Smooth muscle cell (in vitro differentiated cells): ENCODE data around the gene SHISA7. TPM values are rescaled to one million over a fixed set of nuclear protein-coding genes. Genes with fewer than 3 reads are reported as not detected.

Source experiments
- DNase-seq: peaks from one replicate; lab custom pipeline; 2025; ENCODE audit not compliant: unreplicated experiment; lab: John Stamatoyannopoulos, UW
- H2AFZ ChIP-seq: fragments of 200-600 bp; sonication (generic); 2 replicates; pipeline ENCODE4 v1.6.0; 2016; ENCODE audit warnings: antibody characterized with exemption, low read depth, mild to moderate bottlenecking
- H3F3A ChIP-seq: fragments of 200-600 bp; sonication (generic); 2 replicates; pipeline ENCODE4 v1.6.0; 2017; ENCODE audit warnings: antibody characterized with exemption, low read depth
- H3K27ac ChIP-seq: fragments of 200-600 bp; sonication (generic); 2 replicates; pipeline ENCODE4 v1.5.1; 2016; ENCODE audit warnings: low read depth, mild to moderate bottlenecking
- H3K27me3 ChIP-seq: fragments of 200-600 bp; sonication (generic); 2 replicates; pipeline ENCODE4 v1.6.1; 2016; ENCODE audit warnings: low read depth, mild to moderate bottlenecking
- H3K36me3 ChIP-seq: fragments of 200-600 bp; sonication (generic); 2 replicates; pipeline ENCODE4 v1.5.1; 2016; ENCODE audit warnings: low read depth
- H3K4me1 ChIP-seq: fragments of 200-600 bp; sonication (generic); 2 replicates; pipeline ENCODE4 v1.5.1; 2016; ENCODE audit warnings: low read depth
- H3K4me2 ChIP-seq: fragments of 200-600 bp; sonication (generic); 2 replicates; pipeline ENCODE4 v1.6.0; 2016; ENCODE audit warnings: mild to moderate bottlenecking
- H3K4me3 ChIP-seq: fragments of 200-600 bp; sonication (generic); 2 replicates; pipeline ENCODE4 v1.5.1; 2016; ENCODE audit warnings: mild to moderate bottlenecking
- H3K79me2 ChIP-seq: fragments of 200-600 bp; sonication (generic); 2 replicates; pipeline ENCODE4 v1.6.0; 2016; ENCODE audit warnings: low read depth, mild to moderate bottlenecking
- H3K9ac ChIP-seq: fragments of 200-600 bp; sonication (generic); 2 replicates; pipeline ENCODE4 v1.6.0; 2016; ENCODE audit warnings: low read depth
- H3K9me3 ChIP-seq: fragments of 200-600 bp; sonication (generic); replicated peaks from 2 replicates; pipeline ENCODE4 v1.5.1; 2016; ENCODE audit warnings: low read depth
- H4K20me1 ChIP-seq: fragments of 200-600 bp; sonication (generic); 2 replicates; pipeline ENCODE4 v1.6.0; 2016; ENCODE audit warnings: low read depth
- WGBS: methylation state at CpG from one replicate; pipeline ENCODE4 v1.1.7; 2016; ENCODE audit warnings: low lambda C conversion rate; 5-methylcytosine and 5-hydroxymethylcytosine counted together
- polyA plus RNA-seq: library from polyadenylated mRNA; unstranded; fragments of >200 nt; fragmentation: Nextera tagmentation; extraction: Ambion mirVana; gene quantifications from 2 replicates; pipeline ENCODE4 v1.2.1, GENCODE V29; 2016
- total RNA-seq: library from RNA; depleted of rRNA; stranded (reverse); fragments of >200 nt; gene quantifications from 2 replicates; pipeline ENCODE4 v1.2.3, GENCODE V29; 2014
- TF ChIP-seq, protein P1 (sequence below): fragments of 200-600 bp; sonication (generic); IDR thresholded peaks from 2 replicates; pipeline ENCODE4 v1.5.1; 2017; ENCODE audit warnings: borderline replicate concordance, mild to moderate bottlenecking, antibody characterized with exemption; ENCODE audit not compliant: insufficient read depth, poor library complexity, severe bottlenecking

SHISA7 gene
- total and polyA plus RNA-seq, 2 experiments from 2014 or later = not detected

DNA sequence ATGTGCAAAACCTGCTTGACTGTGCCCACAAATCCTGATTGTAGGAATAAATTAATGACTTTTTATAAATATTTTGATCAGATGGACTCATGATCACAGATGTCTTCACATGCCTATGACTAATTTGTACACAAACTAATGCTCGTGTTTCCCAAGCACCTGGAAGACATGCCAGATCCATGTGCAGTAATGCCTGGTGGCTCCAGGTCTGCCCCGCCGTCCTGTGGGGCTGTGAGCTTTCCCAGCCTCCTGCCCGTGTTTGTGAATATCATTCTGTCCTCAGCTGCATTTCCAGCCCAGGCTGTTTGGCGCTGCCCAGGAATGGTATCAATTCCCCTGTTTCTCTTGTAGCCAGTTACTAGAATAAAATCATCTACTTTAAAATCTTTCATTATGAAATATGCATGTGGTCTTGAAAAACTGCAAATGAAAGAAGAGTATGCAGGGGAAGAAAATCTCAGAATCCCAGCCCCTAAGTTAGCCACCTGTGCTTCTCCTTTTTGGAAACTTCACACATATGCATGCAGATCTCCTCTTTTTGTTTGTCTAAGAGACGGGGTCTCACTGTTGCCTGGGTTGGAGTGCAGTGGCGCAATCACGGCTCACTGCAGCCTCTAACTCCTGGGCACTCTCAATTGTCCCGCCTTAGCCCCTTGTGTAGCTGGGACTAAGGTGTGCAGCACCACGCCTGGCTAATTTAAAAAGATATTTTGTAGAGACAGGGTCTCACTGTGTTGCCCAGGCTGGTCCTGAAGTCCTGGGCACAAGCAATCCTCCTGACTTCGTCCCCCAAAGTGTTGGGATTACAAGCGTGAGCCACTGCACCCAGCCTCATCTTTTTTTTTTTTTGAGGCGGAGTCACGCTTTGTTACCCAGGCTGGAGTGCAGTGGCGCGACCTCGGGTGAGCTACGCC, 51.1 kb downstream of the SHISA7 start:
- Histone ChIP-seq H3K27ac (no peak overlapping the region), H3K4me1 (peaks cover 12% of the 10 kb centered on the region), H3K27me3 (no peaks in the 10 kb centered on the region), H3K36me3 (no peaks in the 10 kb centered on the region), H3K4me3 (no peak overlapping the region), H3K9me3 (no peaks in the 10 kb centered on the region), H3F3A (no peaks in the 10 kb centered on the region), H2AFZ (no peak overlapping the region), H3K9ac (no peak overlapping the region), H4K20me1 (peaks cover 64% of the 10 kb centered on the region), H3K79me2 (peaks cover 35% of the 10 kb centered on the region), H3K4me2 (no peak overlapping the region)
- WGBS = 61% methylated on average over 18 of the region's 18 CpGs
- no peak for DNase-seq
- TF ChIP-seq, protein P1, sequence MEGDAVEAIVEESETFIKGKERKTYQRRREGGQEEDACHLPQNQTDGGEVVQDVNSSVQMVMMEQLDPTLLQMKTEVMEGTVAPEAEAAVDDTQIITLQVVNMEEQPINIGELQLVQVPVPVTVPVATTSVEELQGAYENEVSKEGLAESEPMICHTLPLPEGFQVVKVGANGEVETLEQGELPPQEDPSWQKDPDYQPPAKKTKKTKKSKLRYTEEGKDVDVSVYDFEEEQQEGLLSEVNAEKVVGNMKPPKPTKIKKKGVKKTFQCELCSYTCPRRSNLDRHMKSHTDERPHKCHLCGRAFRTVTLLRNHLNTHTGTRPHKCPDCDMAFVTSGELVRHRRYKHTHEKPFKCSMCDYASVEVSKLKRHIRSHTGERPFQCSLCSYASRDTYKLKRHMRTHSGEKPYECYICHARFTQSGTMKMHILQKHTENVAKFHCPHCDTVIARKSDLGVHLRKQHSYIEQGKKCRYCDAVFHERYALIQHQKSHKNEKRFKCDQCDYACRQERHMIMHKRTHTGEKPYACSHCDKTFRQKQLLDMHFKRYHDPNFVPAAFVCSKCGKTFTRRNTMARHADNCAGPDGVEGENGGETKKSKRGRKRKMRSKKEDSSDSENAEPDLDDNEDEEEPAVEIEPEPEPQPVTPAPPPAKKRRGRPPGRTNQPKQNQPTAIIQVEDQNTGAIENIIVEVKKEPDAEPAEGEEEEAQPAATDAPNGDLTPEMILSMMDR = no peak

DNA sequence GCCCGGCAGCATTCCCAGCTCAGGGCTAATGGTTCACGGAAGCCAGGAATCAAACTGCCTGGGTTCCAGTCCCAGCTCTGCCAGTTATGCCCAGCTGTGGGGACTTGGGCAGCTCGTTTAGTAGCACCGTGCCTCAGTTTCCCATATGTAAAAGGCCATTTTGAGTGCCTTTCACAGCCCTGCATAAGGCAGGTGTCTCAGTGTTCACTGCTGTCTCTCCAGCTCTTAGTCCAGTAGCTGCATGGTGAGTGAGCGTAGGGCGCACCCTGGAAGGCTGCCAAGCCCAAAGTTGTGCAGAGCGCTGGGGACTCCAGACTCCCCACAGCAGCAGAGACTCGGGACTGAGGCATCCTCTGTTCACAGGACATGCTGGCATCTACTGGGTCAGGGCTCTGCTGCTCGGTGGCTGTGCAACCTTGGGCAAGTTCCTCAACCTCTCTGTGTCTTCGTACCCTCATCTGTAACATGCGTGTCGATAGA, 51.9 kb downstream of the SHISA7 start:
- WGBS = 91% methylated on average over 12 of the region's 12 CpGs
- peaks cover 16% of the 10 kb centered on the region for H3K4me1 ChIP-seq
- peaks cover 71% of the 10 kb centered on the region for H4K20me1 ChIP-seq

DNA sequence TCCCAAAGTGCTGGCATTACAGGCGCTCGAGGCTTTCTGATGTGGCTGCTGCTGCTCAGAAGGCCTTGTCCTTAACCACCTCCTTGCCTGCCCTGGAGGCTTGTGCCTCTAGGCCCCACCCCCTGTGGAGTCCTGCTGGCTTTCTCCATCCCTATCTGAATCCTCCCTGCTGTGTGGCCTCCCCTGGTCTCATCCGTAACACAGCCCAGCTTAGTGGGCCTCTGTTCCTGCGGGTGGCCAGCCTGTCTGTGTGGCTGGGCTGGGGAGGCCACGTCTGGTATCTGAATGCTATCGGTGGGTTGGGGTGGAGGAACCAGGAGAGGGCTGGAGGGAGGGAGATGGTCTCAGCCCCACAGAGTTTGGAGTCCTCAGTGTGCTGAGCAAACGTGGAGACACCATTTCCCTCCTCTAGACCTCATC, 52.6 kb downstream of the SHISA7 start:
- Histone ChIP-seq H3K4me3 (no peak overlapping the region), H3K9me3 (no peaks in the 10 kb centered on the region), H3F3A (no peaks in the 10 kb centered on the region), H2AFZ (no peak overlapping the region), H3K27me3 (no peaks in the 10 kb centered on the region), H3K4me2 (no peak overlapping the region), H3K9ac (no peak overlapping the region), H4K20me1 (peaks cover 75% of the 10 kb centered on the region), H3K79me2 (peaks cover 47% of the 10 kb centered on the region), H3K27ac (no peak overlapping the region), H3K4me1 (peaks cover 16% of the 10 kb centered on the region), H3K36me3 (no peaks in the 10 kb centered on the region)
- WGBS = 54% methylated on average over 7 of the region's 7 CpGs
- no peak for DNase-seq
- TF ChIP-seq, protein P1 = no peak

More for the DNA sequence above, 51.9 kb downstream of the SHISA7 start:
- Histone ChIP-seq H3K36me3 (no peaks in the 10 kb centered on the region), H2AFZ (no peak overlapping the region), H3K4me3 (no peak overlapping the region), H3K9me3 (no peaks in the 10 kb centered on the region), H3F3A (no peaks in the 10 kb centered on the region), H3K27ac (no peak overlapping the region), H3K79me2 (peaks cover 42% of the 10 kb centered on the region), H3K4me2 (no peak overlapping the region), H3K27me3 (no peaks in the 10 kb centered on the region), H3K9ac (no peak overlapping the region)
- DNase-seq = no peak
- TF ChIP-seq, protein P1 = no peak
